Stimulated activated CD8-positive, alpha-beta memory T cell treated with anti-CD3 and anti-CD28 coated beads, Interleukin-7, amount 100 ng/mL, for 1 hour (primary cell): ENCODE results near the gene KRT34.
"Not testable (repeated sequence)": the region's sequence is repeated elsewhere in the genome, so short reads cannot be mapped to it uniquely, and the experiment has no call there.

ENCODE experiments used
- DNase-seq, 2 donors: peaks; one replicate each; pipeline ENCODE4 v3.0.0-alpha.2; 2020; ENCODE audit warnings: low read depth in 2 of 2

KRT34 gene

GRCh38 chr17:41404024-41404671 is 22.0 kb upstream of the KRT34 start:
- DNase-seq = no peak

DNA sequence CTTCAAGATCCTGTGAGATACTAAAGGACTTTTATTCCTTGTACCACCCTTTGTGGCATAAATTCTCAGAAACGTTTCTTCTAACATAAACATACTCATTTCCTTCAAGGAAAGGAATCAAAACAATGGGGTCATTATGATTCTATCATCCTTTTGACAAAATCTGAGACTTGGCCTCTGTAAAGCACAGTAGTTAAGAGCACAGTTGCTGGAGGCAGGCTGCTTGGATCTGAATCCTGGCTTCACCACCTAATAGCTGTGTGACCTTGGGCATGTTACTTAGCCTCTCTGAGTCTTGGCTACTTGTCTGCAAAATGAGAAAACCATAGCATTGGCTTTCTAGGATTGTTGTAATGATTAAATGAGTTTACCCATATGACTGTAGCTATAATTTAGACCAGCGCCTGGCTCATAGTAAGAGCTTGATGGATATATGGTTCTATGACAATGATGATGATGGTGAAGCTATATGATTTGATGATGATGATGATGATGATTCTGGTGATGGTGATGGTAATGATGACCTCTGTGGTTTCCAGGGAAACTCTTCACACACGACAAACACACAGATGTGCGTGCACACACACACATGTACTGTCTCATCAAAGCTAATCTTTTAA is 21.4 kb upstream of the KRT34 start:
- no peak for DNase-seq

GRCh38 chr17:41402161-41402560 is 20.1 kb upstream of the KRT34 start:
- no peak for DNase-seq

DNA sequence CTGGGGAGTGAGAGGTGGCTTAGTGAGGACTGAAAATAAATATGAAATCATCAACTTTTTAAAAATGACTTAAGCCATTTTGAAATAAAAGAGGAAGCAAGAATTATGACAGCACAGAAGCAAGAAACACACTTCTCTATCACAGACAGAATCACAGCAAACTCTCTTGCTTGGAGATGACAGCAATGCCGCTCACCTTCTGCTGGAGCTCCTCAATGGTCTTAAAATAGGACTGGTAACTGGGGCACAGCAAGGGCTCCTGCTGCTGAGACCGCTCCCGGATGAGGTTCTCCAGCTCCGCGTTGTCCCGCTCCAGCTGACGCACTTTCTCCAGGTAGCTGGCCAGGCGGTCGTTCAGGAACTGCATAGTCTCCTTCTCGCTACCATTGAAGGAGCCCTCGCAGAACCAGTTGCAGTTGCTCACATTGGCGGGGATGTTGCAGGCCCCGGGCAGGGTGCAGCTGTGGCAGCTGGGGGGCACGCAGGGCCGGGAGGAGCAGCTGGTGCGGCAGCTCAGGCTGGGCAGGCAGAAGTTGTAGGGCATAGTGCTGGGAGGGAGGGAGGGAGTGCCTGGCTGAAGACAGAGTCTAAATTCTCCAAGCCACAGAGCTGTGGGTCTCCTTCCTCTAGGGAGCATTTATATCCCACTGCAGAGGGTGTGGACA is 15.0 kb upstream of the KRT34 start, which contains the start of gene KRT31:
TSS of gene KRT31 (minus strand) at position 613 of the 665 bp plus-strand sequence. CDS start at position 544, 69 bp downstream.
- DNase-seq = no peak

- DNase-seq = no peak
Observed at GRCh38 chr17:41396340-41396739, 14.2 kb upstream of the KRT34 start.

DNA sequence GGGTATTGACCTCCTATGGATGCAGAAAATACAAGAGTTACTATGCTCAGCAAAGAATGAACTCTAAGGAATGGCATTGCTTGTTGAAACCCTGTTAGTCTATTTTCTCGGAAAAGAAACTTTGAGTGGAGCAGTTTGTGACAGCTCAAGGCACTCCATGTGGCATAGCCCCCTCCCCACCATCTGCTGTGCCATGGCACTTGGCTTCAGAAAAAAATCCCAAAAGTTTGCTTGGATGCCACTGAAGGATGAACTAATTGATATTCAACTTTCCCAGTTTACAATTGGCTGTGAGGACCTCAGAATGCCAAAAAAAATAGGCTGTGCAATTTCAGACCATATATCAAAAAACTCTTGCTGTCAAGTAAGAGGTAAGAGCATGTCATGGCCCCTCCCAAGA is 13.5 kb upstream of the KRT34 start:
- DNase-seq = no peak

- DNase-seq = not testable (repeated sequence)
Observed at GRCh38 chr17:41395044-41395443, 12.9 kb upstream of the KRT34 start.

- DNase-seq = no peak
Observed at GRCh38 chr17:41394254-41394996, 12.3 kb upstream of the KRT34 start.

DNA sequence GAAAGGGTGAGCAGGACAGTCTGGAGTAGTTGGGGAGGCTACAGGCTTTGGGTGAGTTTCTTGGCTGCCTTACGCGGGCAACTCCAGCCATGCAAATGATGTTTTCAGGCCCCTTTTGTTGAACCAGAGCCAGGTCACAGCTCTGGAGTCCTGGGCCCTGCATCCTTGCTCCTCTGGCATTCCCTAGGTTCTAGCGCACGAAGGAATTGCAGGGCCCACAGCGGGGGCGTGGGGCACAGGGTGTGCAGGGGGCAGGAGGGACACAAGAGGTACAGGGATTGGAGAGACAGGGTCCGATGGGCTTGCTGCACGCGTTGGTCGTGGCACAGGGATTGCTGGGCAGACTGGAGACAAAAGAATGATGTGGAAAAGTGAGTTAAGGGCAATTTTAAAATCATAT is 11.7 kb upstream of the KRT34 start:
- no peak for DNase-seq

GRCh38 chr17:41393294-41393693 is 11.2 kb upstream of the KRT34 start:
- no peak for DNase-seq

DNA sequence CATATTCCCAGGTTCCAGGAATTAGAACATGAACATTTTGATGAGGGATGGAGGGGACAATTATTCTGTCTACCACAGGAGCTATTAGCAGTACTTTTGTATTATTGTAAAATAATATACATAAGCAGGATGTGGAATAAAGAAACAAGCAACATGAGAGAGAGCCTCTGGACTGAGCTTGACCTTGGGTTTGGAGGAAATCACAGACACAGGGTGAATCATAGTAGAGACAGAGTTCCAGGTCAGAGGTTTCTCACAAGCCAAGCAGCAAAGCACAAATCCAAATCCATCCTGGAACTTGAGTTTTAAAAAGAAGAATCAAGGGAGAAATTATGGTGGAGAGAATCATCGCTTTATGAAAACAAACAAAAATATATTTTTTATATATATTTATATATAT is 10.2 kb upstream of the KRT34 start:
- DNase-seq = no peak

DNA sequence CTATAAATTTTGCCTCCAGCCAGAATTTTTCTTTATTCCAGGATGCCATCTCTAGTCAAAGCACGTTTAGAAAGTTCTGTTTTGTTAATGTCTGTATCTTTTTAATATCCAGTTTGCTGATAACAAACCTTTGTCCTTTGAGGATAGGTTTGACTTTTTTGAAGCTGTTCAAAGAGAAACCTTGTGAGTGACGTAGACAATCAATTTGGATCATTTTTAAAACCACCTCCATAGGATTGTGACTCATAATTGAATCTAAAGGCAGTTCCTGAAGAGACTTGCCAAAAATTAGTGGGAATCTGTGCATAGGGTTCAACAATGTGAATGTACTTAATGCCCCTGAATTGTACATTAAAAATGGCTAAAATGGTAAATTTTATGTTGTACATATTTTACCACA is 9.4 kb upstream of the KRT34 start:
- no peak for DNase-seq

GRCh38 chr17:41390411-41390938 is 8.4 kb upstream of the KRT34 start:
- DNase-seq = no peak

DNA sequence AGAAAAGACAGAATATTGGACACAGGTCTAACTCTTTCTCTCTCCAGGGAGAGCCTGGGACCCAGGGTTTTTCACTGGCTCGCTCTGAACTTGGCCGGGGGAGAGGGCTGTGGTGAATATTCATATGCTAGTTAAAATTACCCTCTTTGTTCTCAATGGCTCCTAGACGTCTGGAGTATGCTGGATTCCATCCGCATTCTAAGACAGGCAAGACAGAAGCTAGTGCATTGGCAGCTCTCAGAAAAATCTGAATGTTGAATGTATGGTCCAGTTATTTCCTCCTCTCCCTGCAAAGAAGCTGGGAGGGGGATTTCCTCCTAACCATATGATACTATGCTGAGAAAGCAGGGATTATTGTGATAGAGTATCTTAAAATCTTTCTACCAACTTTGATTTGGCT is 5.6 kb upstream of the KRT34 start:
- no peak for DNase-seq

DNA sequence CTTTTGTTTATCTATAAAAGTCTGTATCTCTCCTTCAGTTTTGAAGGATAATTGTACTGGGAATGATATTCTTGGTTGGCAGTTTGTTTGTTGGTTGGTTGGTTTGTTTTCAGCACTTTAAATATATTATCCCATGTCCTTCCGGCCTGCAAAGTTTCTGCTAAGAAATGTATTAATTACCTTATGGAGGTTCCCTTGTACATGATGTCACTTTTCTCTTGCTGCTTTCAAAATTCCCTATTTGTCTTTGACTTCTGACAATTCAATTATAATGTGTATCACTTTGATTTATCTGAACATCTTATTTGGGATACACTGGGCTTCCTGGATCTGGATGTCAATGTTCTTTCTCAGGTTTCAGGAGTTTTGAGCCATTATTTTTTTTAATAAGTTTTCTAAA is 4.1 kb upstream of the KRT34 start:
- DNase-seq = no peak

GRCh38 chr17:41383690-41384089 is 1.6 kb upstream of the KRT34 start:
- no peak for DNase-seq

GRCh38 chr17:41382394-41382793 is 288 bp upstream of the KRT34 start:
- no peak for DNase-seq

DNA sequence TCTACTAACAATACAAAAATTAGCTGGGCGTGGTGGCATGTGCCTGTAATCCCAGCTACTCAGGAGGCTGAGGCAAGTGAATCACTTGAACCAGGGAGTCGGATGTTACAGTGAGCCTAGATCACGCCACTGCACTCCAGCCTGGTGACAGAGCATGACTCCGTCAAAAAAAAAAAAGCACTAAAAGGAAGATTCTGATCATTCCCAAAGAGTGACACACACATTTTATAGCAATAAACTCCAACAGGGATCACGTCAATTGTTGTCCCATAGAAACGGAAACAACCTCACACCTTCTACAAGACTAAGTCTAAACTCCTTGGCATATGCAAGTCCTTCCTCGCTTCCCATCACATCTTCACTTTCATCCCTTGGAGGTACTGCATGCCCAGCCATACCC is 2.0 kb downstream of the KRT34 start:
- not testable (repeated sequence) for DNase-seq

DNA sequence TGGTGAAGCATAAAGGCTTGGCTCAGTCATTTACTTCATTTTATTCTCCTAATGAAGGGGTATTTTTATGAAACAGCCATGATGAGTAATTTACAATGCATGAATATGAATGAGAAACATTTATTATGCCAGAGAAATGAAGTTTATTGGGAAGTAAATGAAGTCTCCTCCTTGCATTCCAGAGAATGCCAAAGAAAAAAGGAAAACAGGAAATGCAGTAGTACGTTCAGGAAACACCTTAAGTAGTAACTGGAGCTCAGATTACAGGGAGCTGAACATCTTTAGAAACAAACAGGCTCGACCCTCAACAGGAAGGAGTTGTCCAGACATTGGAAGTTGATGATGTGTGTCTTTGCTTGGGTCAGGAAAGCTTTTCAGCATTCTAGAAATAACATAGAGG is 4.6 kb downstream of the KRT34 start:
- no peak for DNase-seq

- DNase-seq = no peak
Observed at GRCh38 chr17:41369713-41370112, 12.4 kb downstream of the KRT34 start, which contains the start of gene KRT33B. Gene KRT33B (minus strand): TSS chr17:41369813. CDS start chr17:41369750, 63 bp downstream.

DNA sequence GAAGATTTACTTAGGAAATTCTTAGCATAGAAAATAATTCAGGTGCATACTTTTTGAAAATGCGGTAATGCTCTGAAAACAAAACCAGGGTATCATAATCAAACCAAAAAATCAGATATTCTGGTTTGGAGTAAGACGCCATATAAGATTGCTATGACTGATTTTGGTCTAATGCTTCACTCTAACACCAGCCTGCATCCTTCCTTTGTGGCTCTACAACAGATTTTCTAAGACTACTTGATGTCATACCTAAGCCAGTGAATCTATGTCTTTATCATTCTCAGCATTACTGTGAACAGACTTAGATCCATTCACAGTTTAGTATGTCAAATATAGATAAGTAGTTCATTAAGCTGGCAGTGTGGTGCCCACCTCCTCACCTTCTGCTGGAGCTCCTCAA is 13.1 kb downstream of the KRT34 start:
- no peak for DNase-seq

DNA sequence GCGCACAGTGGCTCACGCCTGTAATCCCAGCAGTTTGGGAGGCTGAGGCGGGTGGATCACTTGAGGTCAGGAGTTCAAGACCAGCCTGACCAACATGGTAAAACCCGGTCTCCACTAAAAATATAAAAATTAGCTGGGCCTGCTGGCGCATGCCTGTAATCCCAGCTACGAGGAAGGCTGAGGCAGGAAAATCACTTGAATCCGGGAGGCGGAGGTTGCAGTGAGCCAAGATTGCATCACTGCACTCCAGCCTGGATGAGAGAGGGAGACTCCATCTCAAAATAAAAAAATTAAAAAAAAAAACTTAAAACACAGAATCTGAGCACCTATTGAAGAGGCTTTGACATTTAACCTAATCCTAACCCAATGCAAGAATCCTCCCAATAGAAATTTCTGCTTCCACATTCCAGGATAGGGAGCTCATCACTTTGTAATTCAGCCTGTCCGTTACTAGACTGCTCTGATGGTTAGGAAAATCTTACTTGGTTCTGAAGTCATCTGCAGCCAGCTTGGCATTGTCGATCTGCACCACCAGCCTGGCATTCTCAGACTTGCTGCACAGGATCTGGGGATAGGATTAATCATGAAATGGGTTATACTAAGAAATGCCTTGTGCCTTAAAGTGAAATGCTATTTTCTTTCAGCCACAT is 14.6 kb downstream of the KRT34 start:
- no peak for DNase-seq
